ENCODE measurements around the gene PIP4K2B.
A peak's percentile ranks its signal among the peaks of the same experiment; 100 is the strongest.
"Not testable (repeated sequence)": the region's sequence is repeated elsewhere in the genome, so short reads cannot be mapped to it uniquely, and the experiment has no call there.

The PIP4K2B gene

DNA sequence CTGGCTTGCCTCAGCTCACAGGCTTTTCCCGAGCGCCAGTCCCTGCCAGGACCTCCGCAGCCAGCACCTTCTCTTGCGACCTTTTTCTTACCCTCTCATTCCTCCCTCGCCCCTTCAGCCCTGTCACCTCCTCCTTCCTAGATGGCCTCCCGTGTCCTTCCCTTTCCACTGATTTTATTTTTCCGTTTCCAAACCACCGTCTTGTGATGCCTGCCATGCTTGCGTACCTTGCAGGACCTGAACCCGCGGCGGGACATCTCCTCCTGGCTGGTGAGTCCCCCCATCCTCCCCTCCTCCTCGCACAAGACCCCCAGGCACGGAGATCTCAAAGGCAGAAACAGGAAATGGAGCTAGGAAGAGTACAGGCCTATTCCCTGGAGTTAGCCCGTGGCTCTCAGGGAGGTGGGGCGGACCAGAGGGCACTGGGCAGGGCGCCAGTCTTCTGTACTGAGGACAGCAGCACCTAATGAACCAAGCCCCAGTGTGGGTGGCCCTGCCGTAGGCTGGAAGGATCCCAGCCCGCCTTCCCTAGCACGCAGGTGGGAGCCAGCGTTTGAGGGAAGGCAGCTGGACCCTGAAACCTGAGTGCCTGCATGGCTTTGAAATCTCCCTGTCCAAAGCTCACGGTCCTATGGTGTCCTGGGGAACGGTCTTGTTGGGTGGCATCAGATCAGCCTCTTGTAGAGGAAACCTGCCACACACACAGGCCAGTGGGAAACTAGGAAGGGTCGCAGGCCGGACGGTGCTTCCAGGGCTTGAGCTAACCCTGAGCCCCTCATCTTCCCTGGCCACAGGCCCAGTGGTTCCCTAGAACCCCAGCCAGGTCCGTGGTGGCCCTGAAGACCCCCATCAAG is 68.6 kb downstream of the PIP4K2B start:
- DNase-seq (peak; percentile 52), ATAC-seq (no peak)

DNA sequence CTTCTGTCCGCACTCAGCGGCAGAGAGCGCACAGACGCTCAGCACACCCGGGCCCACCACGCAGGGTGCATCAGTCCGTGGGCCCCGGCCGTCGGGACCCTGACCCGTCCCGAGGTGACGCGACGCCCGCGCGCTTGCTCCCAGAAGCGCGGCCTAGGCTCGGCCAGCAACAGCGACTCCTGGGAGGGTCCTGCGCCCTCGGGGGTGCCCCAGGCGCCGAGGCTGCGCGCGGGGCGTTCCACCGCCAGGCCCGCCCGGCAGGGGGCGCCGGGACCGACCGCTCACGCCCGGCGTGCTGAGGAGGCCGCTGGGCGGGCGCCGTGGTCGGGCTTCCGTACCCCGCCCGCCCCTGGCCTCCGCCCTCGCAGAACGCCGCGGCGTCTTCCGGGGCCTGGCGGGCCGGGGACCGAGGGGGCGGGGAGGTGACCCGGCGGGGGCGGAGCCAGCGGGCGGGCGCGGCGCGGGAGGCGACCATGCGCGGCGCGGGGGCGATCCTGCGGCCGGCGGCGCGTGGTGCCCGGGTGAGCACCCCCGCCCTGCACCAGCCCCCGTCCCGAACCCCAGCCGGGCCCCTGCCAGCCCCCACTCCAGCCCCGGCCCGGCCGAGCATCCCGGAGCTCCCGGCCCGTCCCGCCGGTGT is 69.3 kb downstream of the PIP4K2B start, which contains the start of gene CISD3:
TSS of gene CISD3 (plus strand) at position 456 of the 640 bp plus-strand sequence. CDS start at position 474, 18 bp downstream.
- DNase-seq (peak; percentile 92), ATAC-seq (peak; percentile 70)

- ATAC-seq (no peak), DNase-seq (no peak)
Observed at GRCh38 chr17:38729368-38729885, 69.9 kb downstream of the PIP4K2B start.

DNA sequence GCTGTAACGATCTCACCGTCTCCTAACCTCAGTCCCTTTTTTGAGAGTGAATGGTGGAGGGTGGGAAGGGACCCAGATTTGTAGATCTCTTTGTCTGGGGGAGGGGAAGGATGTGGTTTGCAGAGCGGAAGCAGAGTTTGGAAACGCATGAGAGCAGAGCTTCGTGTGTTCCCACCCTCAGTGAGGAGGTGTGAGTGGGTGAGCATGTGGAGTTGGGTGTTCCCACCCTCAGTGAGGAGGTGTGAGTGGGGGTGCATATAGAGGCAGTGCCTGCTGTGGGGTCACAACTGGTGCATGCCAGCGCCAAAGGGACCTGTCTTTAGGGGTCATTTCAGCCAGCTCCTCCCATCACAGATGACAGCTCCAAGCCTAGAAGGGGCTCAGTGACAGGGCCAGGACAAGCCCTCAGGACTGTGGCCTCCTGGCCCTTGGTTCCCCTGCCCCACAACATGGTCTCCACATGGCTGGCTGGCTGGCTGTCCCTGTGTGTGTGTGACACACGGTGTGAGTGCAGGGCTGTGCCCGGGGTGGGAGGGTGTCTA is 71.0 kb downstream of the PIP4K2B start:
- ATAC-seq, result peak; percentile 4
- peak; percentile 62 for DNase-seq

GRCh38 chr17:38727736-38728135 is 71.6 kb downstream of the PIP4K2B start:
- DNase-seq (peak; percentile 79), ATAC-seq (peak; percentile 57)

GRCh38 chr17:38726145-38726544 is 73.2 kb downstream of the PIP4K2B start:
- ATAC-seq, DNase-seq: not testable (repeated sequence)

DNA sequence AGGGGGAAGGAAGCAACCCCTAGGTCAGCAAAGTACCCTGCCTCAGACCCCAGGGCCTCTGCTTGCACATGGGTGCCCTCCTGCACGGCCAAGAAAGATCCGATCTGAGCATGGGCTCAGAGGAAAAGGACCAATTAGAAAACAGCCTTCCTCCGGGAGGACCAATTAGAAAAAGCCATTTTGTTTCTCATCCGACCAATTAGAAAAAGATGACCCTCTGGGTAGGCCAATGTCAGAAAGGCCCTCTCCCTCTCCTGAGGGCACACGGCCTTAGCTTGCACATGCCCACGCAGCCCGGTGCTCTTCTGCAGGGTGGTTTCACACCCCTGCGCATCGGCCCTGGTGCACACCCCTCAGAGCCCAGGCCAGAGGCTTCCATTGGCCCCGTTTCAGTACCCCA is 74.3 kb downstream of the PIP4K2B start:
- ATAC-seq, result no peak

GRCh38 chr17:38724337-38724988 is 74.9 kb downstream of the PIP4K2B start:
- ATAC-seq (no peak), DNase-seq (no peak)

More for the DNA sequence above, 74.3 kb downstream of the PIP4K2B start:
- DNase-seq, result no peak

DNA sequence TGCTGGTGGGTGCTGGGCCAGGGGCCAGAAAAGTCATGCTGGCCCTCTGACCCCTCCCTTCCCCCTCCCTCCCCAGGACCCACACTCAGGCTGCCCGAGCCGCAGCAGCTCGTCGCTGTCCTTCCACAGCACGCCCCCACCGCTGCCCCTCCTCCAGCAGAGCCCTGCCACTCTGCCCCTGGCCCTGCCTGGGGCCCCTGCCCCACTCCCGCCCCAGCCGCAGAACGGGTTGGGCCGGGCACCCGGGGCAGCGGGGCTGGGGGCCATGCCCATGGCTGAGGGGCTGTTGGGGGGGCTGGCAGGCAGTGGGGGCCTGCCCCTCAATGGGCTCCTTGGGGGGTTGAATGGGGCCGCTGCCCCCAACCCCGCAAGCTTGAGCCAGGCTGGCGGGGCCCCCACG is 77.6 kb downstream of the PIP4K2B start:
- no peak for ATAC-seq

DNA sequence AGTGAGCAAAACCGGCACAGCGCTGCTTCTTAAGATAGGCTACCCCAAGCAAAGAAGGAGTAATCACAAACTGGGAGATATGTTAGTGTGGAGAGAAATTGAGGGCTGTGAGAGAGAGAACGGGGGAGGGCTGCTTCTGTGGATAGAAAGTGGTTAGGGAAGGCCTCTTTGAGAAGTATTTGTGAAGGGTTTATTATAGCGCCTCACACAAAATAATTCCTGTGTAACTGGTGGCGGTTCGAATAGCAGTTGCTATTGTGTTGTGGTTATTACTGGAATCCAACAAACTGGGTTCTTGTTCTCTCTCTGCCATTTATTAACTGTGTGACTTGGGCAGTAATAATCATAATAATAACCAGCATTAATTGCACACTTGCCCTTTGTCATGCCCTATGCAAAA is 78.4 kb downstream of the PIP4K2B start:
- no peak for DNase-seq

More for the DNA sequence above, 77.6 kb downstream of the PIP4K2B start:
- no peak for DNase-seq

DNA sequence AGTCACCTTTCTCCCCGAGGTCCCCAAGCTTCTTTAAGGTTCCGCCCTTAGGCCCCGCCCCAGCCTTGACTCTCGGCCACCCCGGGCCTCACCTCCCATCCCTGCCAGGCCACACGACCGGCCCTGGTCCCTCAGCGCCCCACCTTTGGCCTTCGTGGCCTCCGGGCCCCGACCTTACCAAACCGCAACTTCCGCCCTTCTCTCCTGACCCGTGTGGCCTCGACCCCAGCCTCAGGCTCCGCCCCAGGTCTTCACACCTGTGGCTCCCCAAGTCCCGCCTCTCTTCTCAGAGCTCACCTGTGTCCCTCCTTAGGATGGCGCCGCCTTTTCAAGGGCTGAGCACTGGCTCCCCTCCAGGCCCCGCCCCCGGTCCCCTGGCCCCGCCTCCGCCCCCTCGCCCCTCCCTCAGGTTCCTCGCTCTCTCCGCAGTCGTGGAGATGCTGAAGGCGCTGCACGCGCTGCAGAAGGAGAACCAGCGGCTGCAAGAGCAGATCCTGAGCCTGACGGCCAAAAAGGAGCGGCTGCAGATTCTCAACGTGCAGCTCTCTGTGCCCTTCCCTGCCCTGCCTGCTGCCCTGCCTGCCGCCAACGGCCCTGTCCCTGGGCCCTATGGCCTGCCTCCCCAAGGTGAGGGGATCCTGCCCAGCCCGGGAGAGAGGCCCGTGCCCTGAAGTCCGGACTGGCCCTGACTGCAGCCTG is 79.3 kb downstream of the PIP4K2B start:
- no peak for ATAC-seq
- no peak for DNase-seq

More for the DNA sequence above, 78.4 kb downstream of the PIP4K2B start:
- ATAC-seq, result no peak

- DNase-seq, result no peak
- ATAC-seq, result no peak
Observed at GRCh38 chr17:38719289-38719942, 79.9 kb downstream of the PIP4K2B start.

DNA sequence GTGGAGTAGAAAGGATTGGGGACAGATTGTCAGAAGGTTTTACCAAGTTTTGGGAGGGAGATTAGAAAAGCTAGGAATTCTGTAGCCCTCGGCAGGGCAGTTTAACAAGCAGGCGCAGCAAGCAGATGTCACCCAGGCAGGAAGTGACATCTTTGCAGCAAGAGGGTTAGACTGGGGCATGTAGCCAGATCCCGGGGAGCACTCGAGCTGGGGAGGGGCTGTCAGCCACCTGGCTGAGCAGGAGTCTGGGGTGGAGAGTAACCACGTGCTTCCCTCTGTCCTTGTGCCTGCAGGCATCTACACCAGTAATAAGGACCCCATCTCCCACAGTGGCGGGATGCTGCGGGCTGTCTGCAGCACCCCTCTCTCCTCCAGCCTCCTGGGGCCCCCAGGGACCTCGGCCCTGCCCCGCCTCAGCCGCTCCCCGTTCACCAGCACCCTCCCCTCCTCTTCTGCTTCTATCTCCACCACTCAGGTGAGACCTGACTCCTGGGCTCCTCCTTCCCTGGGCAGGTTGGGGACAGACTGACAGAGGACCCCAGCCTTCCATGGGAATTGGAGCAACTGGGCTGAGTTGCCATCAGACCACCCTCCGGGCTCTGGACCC is 82.1 kb downstream of the PIP4K2B start:
- ATAC-seq (no peak), DNase-seq (no peak)

- ATAC-seq (no peak), DNase-seq (no peak)
Observed at GRCh38 chr17:38716368-38717005, 82.9 kb downstream of the PIP4K2B start.
